ENCODE data around the gene GLCE.

Gene GLCE

DNA sequence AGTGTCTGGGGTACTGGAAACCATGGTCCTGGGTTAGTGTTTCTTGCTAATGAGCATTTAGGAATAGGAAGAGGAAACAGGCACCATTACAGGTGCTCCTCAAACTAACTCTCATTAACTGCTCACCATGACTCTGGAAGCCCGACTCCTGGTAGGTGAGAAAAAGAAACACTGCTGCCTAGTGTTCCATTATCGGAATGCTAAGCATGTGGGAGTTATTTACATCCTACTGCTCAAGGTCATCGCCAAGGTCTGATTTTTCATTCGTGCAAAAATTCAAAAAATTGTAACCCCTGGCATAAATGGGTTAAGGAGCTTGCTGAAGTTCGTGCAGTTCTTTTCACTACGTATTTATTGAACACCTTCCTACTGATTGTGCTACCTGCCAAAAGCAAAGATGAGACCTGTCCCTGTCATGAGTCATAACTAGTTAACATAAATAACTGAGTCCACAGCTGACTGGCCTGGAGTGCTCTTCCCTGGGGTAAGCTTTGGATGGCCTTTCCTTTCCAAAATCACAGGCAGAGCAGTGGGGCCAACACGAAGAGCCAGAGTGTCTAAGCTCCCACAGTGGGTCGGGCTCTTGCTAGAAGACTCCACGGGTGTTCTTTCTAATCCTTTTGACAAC is 115.6 kb downstream of the GLCE start:
- H3K27ac ChIP-seq: no peak overlapping the region
- H3K27me3 ChIP-seq (replicated peaks): no peaks in the 10 kb centered on the region
- TF ChIP-seq, protein P1, sequence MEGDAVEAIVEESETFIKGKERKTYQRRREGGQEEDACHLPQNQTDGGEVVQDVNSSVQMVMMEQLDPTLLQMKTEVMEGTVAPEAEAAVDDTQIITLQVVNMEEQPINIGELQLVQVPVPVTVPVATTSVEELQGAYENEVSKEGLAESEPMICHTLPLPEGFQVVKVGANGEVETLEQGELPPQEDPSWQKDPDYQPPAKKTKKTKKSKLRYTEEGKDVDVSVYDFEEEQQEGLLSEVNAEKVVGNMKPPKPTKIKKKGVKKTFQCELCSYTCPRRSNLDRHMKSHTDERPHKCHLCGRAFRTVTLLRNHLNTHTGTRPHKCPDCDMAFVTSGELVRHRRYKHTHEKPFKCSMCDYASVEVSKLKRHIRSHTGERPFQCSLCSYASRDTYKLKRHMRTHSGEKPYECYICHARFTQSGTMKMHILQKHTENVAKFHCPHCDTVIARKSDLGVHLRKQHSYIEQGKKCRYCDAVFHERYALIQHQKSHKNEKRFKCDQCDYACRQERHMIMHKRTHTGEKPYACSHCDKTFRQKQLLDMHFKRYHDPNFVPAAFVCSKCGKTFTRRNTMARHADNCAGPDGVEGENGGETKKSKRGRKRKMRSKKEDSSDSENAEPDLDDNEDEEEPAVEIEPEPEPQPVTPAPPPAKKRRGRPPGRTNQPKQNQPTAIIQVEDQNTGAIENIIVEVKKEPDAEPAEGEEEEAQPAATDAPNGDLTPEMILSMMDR (IDR thresholded peaks at IDR 0.05; ENCODE audit: low read depth, low read length, missing control alignments): no peak
- in situ Hi-C loops (cut with HindIII; ENCODE audit: low pct_ligation_motif_present, low sequenced_read_pairs): no loop called here
- no peaks in the 10 kb centered on the region for H3K36me3 ChIP-seq (replicated peaks)
- H3K4me3 ChIP-seq (ENCODE audit: low read depth, low read length): no peak overlapping the region
- DNase-seq: no peak

DNA sequence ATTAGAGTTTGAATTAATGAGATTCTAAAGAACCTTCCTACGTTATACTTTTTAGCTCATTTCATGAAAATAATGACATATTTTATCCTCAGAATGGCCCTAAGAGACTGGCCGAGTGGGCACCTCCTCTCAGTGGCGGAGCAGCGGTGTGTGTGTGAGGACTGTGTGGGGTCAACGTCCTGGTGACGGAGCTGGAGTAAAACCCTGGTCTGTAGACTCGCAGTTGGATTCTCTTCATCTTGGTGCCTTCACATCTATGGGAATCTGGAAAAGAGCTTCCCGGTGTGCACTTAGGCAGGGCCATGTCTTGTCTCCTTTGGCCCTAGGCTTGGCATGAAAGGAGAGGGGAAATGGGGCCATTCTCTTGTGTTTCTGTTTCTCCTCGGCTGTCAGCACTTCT is 116.9 kb downstream of the GLCE start:
- H3K27ac ChIP-seq: no peak overlapping the region
- H3K4me3 ChIP-seq (ENCODE audit: low read depth, low read length): no peak overlapping the region
- no peaks in the 10 kb centered on the region for H3K27me3 ChIP-seq (replicated peaks)
- TF ChIP-seq, protein P1 (IDR thresholded peaks at IDR 0.05; ENCODE audit: low read depth, low read length, missing control alignments): no peak
- in situ Hi-C loops (cut with HindIII; ENCODE audit: low pct_ligation_motif_present, low sequenced_read_pairs): no loop called here
- H3K36me3 ChIP-seq (replicated peaks): no peaks in the 10 kb centered on the region
- no peak for DNase-seq

DNA sequence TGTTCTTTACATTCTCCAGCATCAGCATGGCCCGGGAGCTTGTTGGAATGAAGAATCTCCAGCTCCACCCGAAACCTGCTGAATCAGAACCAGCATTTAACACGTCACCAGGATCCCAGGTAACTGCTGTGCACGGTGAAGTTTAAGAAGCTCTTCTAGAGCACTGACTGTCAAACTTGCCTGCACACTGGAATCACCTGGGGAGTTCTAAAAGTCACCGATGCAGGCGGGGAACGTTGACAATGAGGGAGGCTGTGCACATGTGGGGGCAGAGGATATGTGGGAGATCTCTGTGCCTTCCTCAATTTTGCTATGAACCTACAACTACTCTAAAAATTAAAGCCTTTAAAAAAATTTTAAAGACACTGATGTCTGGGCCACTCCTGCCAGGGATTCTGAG is 119.2 kb downstream of the GLCE start:
- TF ChIP-seq, protein P1 (IDR thresholded peaks at IDR 0.05; ENCODE audit: low read depth, low read length, missing control alignments): no peak
- no peak for DNase-seq
- H3K36me3 ChIP-seq (replicated peaks): no peaks in the 10 kb centered on the region

DNA sequence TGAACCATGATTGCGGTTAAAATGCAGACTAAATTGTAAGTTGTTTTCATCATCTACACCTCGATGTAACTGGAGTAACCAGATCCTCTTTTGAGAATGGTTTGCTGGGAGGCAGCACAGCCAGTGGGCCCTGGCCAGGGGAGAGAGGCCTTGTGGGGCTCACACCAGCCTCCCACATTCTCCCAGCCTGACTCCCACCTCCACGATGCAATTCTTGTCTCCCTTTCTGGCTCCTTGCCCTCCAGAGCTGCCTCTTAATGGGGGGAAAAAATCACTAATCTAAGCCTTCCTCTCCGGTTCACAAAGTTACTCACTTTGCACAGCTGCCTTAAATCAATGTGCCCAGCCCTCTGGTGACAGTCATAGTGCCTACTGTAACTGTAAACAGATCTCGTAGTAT is 120.3 kb downstream of the GLCE start:
- in situ Hi-C loops (cut with HindIII; ENCODE audit: low pct_ligation_motif_present, low sequenced_read_pairs): no loop called here
- no peak for DNase-seq
- TF ChIP-seq, protein P1 (IDR thresholded peaks at IDR 0.05; ENCODE audit: low read depth, low read length, missing control alignments): no peak

More for the DNA sequence above, 119.2 kb downstream of the GLCE start:
- in situ Hi-C loops (cut with HindIII; ENCODE audit: low pct_ligation_motif_present, low sequenced_read_pairs): no loop called here
- H3K27ac ChIP-seq: no peak overlapping the region
- H3K27me3 ChIP-seq (replicated peaks): no peaks in the 10 kb centered on the region
- H3K4me3 ChIP-seq (ENCODE audit: low read depth, low read length): no peak overlapping the region

DNA sequence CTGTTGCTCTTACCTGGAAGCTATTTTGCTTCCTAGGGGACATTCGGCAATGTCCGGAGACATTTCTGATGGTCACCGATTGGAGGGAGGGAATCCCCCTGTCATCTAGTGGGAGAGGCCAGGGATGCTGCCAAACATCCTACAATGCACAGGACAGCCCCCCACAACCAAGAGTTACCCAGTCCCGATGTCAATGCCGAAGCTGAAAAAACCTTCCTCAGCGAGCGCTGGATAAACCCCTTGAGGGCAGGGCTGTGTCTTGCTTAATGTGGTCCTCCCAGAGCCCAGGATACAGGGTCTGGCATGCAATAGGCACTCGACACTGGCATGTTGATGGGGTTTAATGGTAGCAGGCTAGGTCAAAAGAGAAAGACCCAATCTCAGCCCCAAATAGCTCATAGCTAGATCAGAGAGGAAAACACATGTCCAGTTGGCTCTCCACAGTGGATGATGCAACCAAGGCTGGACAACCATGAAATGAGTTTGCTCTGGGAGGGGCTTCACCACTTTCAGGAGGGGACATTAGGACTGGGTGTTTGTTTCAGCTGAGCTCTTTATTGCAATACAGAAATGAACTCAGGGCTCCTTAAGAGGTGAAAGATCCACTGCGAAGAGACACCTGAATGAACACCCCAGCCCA is 121.8 kb downstream of the GLCE start:
- in situ Hi-C loops (cut with HindIII; ENCODE audit: low pct_ligation_motif_present, low sequenced_read_pairs): no loop called here
- H3K27me3 ChIP-seq (replicated peaks): no peaks in the 10 kb centered on the region
- no peak overlapping the region for H3K4me3 ChIP-seq (ENCODE audit: low read depth, low read length)
- H3K27ac ChIP-seq: no peak overlapping the region
- H3K36me3 ChIP-seq (replicated peaks): no peaks in the 10 kb centered on the region
- DNase-seq: no peak
- TF ChIP-seq, protein P1 (IDR thresholded peaks at IDR 0.05; ENCODE audit: low read depth, low read length, missing control alignments): no peak

More for the DNA sequence above, 120.3 kb downstream of the GLCE start:
- H3K36me3 ChIP-seq (replicated peaks): no peaks in the 10 kb centered on the region
- H3K27ac ChIP-seq: no peak overlapping the region
- no peak overlapping the region for H3K4me3 ChIP-seq (ENCODE audit: low read depth, low read length)
- H3K27me3 ChIP-seq (replicated peaks): no peaks in the 10 kb centered on the region

All from brain microvascular endothelial cell (primary cell).